GM21381 (cell line): ENCODE data around the gene ITGA6.

ENCODE experiments used
- ATAC-seq: cut with Tn5 transposase; IDR thresholded peaks from one replicate; pipeline ENCODE4 v1.9.1; 2021; ENCODE audit warnings: mild to moderate bottlenecking, moderate library complexity; ENCODE audit not compliant: unreplicated experiment

Gene ITGA6

GRCh38 chr2:172427256-172427989, at the start of gene ITGA6:
Gene ITGA6 (plus strand): TSS chr2:172427586.
- no peak for ATAC-seq

GRCh38 chr2:172380436-172381274, 46.7 kb upstream of the ITGA6 start:
- ATAC-seq: no peak

GRCh38 chr2:172381275-172382027, 45.9 kb upstream of the ITGA6 start:
- no peak for ATAC-seq

DNA sequence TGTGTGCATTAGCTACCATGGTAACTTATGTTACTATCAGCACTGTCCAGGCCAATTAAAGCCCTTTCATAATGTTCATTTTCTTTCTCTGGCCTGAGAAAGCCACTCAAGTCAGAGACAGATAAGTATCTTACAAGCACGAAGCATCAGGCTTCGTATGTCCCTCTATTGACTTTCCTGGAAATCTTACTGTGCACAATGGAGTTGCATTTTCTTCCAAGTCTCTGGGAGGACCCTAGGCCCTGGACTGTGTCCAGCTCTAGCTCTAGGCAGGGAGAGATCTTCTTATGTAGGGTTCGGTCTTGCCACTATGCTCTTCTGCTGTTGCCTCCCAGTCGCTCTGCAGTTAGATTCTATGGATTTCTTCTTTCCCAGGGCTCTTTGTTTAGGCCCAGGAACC, 40.0 kb upstream of the ITGA6 start:
- no peak for ATAC-seq

DNA sequence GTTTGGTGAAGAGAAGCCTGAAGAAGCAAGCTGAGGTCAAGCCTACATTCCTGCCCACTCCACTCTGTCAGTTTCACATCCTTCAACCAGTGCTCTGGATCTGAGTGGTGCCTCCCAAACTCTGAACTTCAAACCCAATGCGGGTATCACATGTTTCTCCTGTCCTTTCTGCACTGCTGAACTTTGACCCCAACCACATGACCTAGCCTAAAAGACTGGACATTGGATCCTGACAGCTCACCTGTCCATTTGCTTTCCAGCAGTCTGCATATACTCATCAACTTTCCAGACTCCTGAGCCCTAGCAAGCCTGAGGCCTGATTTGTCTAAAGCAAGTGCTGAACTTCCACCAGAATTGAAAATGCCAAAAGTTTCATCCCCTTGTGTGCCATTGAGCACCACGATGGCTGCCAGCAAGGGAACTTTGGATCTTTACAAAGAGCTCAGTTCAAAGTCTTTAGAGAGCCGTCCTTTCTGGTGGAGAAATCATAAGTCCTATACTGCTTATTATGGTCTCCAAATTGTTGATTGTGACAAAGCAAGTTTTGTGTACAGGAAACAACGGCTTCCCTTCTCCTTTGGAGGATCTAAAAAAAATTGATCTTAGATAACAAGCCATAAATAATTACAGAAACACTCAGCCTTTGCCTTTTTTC, 37.6 kb upstream of the ITGA6 start:
- ATAC-seq: no peak

DNA sequence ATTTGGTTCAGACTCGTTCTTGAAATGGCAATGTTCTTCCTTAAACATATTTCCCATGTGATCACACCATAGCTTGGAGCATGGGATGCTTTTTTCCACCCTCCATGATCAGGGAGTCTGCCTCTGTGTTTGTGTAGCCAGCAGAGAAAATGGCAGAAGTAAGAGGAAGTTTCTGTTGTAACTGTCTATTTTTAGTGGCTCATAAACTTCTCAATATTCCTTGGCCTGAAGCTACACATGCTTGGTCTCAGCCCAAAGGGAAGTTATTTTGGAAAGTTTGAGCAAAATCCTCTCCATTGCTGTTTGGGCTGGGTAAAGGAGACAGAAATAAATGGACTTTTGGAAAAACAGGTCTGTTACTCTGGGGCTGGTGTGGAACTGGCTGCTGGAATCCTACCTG, 33.4 kb upstream of the ITGA6 start:
- no peak for ATAC-seq

DNA sequence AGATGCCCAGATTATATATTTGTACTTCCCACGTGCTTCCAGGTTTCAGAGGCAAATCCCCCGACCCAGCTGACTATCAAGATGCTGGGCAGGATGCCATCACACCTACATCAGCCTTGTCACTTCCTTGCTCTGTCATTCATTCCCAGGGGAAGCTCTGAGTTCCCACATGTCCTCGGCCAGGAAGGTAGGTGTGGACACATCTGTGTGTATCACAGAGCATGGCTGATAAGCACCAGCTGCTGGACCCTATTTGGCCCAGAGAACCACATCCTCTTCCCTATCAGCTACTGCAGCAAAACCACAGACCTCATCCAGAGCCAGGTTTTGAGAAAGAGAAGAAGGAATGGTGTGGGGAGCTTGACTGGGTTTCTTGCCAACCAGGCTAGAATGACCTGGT, 31.9 kb upstream of the ITGA6 start:
- ATAC-seq: no peak

- ATAC-seq: no peak
Measured at GRCh38 chr2:172397148-172397834, 30.1 kb upstream of the ITGA6 start.

DNA sequence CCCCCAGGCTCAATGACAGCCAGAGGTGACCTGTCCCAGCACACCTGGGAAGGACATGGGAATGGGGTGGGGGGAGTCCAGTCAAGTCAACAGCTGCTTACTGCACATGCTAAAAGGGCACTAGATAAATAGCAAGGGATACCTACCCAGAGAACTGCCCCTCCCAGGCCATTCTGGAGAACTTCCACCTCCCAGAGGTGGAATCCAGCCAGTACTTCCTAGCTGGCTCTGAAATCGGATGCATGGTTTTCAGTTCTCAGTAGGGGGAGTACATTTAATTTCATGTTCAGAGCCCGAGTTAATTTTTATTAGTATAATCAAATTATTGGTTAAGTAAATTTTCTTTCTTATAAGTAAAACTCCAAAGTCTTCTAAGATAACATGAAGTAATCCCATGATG, 28.9 kb upstream of the ITGA6 start:
- no peak for ATAC-seq

GRCh38 chr2:172399765-172400164, 27.6 kb upstream of the ITGA6 start:
- no peak for ATAC-seq

DNA sequence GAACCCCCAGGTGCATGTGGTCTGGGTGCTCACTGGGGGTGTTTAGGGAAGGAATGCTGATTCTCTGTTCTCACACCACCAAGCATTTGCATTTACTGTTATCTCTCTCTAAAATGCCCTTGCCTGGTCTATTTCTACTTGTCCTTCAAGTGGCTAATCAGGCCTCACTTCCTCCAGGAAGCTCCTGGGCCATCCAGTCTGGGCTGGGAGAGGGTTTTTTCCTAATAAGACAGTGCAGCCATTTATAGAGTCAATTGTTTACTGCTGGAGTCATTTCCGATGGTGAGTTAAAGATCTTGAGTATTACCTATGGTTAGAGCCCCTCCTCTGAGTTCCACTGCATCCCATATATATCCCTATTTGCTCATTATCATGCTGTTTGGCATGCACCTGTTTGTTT, 25.2 kb upstream of the ITGA6 start:
- ATAC-seq: no peak

DNA sequence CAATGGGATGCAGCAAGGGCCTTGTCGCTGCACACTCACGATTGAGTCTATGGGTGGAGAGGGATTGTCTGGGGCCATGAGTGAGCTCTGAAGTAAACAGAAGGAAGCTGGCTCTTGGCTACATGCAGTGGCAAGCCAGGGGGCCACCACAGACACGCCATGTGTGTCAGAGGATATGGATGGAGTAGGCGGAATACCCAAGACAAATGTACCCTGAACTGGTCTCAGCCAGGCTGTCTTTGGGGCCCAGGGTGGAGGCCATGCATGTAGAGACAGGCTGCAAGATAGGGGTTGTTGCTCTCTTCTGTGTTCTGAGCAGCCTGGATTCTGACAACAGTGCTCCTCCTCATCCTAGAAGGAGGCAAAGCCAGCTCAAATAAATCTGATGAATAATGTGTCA, 24.0 kb upstream of the ITGA6 start:
- ATAC-seq: no peak

GRCh38 chr2:172403881-172404468, 23.4 kb upstream of the ITGA6 start:
- ATAC-seq: no peak

GRCh38 chr2:172404824-172405223, 22.6 kb upstream of the ITGA6 start:
- ATAC-seq: no peak

DNA sequence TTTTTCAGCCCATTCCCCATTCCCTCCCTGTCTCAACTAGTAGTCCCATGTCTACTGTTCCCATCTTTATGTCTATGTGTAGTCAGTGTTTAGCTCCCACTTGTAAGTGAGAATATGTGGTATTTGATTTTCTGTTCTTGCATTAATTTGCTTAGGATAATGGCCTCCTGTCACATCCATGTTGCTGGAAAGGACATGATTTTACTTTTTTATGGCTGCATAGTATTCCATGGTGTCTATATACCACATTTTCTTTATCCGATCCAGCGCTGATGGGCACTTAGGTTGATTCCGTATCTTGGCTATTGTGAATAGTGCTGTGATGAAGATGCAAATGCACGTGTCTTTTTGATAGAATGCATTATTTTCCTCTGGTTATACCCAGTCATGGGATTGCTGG, 21.7 kb upstream of the ITGA6 start:
- ATAC-seq: no peak

GRCh38 chr2:172408143-172408766, 19.1 kb upstream of the ITGA6 start:
- ATAC-seq: no peak

- ATAC-seq: no peak
Measured at GRCh38 chr2:172409042-172409441, 18.3 kb upstream of the ITGA6 start.

GRCh38 chr2:172412984-172413492, 14.3 kb upstream of the ITGA6 start:
- no peak for ATAC-seq

DNA sequence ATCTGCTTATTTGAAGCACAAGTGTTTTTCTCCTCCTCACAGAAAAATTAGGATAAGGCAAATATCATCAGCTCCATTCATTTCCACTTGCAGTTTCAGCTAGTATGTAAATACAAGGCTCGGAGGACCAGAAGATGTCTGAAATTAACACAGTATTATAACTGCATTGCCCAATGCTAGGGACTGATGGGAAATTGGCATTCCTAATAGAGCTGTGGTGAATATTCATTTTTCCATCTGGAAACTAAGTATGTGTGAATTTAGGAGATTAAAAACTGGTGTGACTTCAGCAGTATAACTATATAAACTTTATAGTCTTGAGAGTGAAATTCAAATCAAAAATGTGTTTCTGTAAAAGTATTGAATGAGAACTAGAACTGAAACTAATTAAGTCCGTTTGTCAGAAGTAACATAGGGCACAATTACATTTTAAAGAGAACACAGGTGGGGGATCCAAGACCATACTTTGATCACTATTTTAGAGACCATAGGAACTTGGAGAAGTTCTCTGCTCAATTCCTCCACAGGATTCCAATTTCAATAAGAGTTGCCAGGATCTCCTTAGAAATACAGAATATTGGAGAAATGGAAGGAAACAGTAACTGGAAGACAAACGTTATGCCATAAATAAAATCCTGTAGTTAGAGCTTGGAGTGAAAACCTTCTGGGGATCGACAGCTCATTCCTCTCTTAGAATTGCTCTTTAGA, 12.1 kb upstream of the ITGA6 start:
- no peak for ATAC-seq
